SU-DHL-6 (cell line): ENCODE data around the gene ANKRD55.

ENCODE experiments used
- H2AFZ ChIP-seq: fragments of 200-600 bp; sonication (generic); 2 replicates; pipeline ENCODE4 v1.6.1; 2014; ENCODE audit warnings: low read depth, mild to moderate bottlenecking, moderate library complexity, mixed read lengths, antibody characterized with exemption, low read length; ENCODE audit not compliant: severe bottlenecking
- H3F3A ChIP-seq: fragments of 200-600 bp; shearing (Covaris generic); 2 replicates; pipeline ENCODE4 v1.6.0; 2016; ENCODE audit warnings: antibody characterized with exemption, mild to moderate bottlenecking; ENCODE audit not compliant: insufficient read depth
- H3K27ac ChIP-seq: fragments of 200-600 bp; sonication (generic); 2 replicates; pipeline ENCODE4 v1.5.1; 2016; ENCODE audit warnings: low read depth, mild to moderate bottlenecking, low read length, moderate library complexity, mixed read lengths
- H3K27me3 ChIP-seq: fragments of 200-600 bp; sonication (generic), shearing (Covaris generic); 2 replicates; pipeline ENCODE4 v1.6.0; 2014; ENCODE audit warnings: mild to moderate bottlenecking, low read length
- H3K36me3 ChIP-seq: fragments of 200-600 bp; sonication (generic); 2 replicates; pipeline ENCODE4 v1.6.1; 2014; ENCODE audit warnings: mild to moderate bottlenecking, low read length, mixed read lengths
- H3K4me2 ChIP-seq: fragments of 300-600, 200-600 bp; shearing (Covaris generic), sonication (generic); 2 replicates; pipeline ENCODE4 v1.6.0; 2014; ENCODE audit warnings: low read length, low read depth, mild to moderate bottlenecking; ENCODE audit not compliant: poor library complexity, severe bottlenecking
- H3K4me3 ChIP-seq: fragments of 200-600 bp; sonication (generic); 2 replicates; pipeline ENCODE4 v1.5.1; 2014; ENCODE audit warnings: antibody characterized with exemption, low read length, mild to moderate bottlenecking, mixed read lengths; ENCODE audit not compliant: insufficient read depth, poor library complexity, severe bottlenecking
- H3K79me2 ChIP-seq: fragments of 200-600 bp; sonication (generic); 2 replicates; pipeline ENCODE4 v1.6.1; 2014; ENCODE audit warnings: mild to moderate bottlenecking, low read length, moderate library complexity; ENCODE audit not compliant: insufficient read depth
- H3K9ac ChIP-seq: fragments of 200-600 bp; sonication (generic); 2 replicates; pipeline ENCODE4 v1.7.0; 2014; ENCODE audit warnings: mild to moderate bottlenecking, low read length
- H3K9me2 ChIP-seq: fragments of 200-600 bp; sonication (generic); replicated peaks from 2 replicates; pipeline ENCODE4 v1.6.1; 2014; ENCODE audit warnings: low read length; ENCODE audit not compliant: insufficient read depth
- H3K9me3 ChIP-seq: fragments of 200-600 bp; sonication (generic); 2 replicates; pipeline ENCODE4 v1.6.1; 2014; ENCODE audit warnings: low read length, mixed read lengths; ENCODE audit not compliant: insufficient read depth
- H4K20me1 ChIP-seq: fragments of 200-600 bp; sonication (generic); 2 replicates; pipeline ENCODE4 v1.6.1; 2014; ENCODE audit warnings: low read depth, mild to moderate bottlenecking, antibody characterized with exemption, low read length, moderate library complexity, mixed read lengths
- CTCF ChIP-seq: fragments of 200-600 bp; sonication (generic); IDR thresholded peaks from one replicate; pipeline ENCODE4 v1.5.1; 2017; ENCODE audit warnings: antibody characterized with exemption, mild to moderate bottlenecking, low read length, moderate library complexity; ENCODE audit not compliant: insufficient read depth, poor library complexity, severe bottlenecking
- EZH2phosphoT487 ChIP-seq: fragments of 200-600 bp; sonication (generic), shearing (Covaris generic); conservative IDR thresholded peaks from 2 replicates; pipeline ENCODE4 v1.6.1; 2018; ENCODE audit warnings: mild to moderate bottlenecking, antibody characterized with exemption, low read length, moderate library complexity, mixed read lengths

ANKRD55 gene

GRCh38 chr5:56078278-56079156 lies 154.6 kb downstream of the ANKRD55 start:
- Histone ChIP-seq H2AFZ (no peak overlapping the region), H3K27me3 (no peaks in the 10 kb centered on the region)
- TF ChIP-seq EZH2phosphoT487 (no peak), CTCF (no peak)

GRCh38 chr5:56077796-56078233 lies 155.3 kb downstream of the ANKRD55 start:
- no peaks in the 10 kb centered on the region for H3F3A ChIP-seq
- H3K27ac ChIP-seq: no peak overlapping the region
- no peaks in the 10 kb centered on the region for H4K20me1 ChIP-seq
- H3K4me3 ChIP-seq: no peak overlapping the region
- no peak for TF ChIP-seq EZH2phosphoT487
- no peak for TF ChIP-seq CTCF
- H3K27me3 ChIP-seq: no peaks in the 10 kb centered on the region
- H2AFZ ChIP-seq: no peak overlapping the region
- no peak overlapping the region for H3K4me2 ChIP-seq
- H3K9me2 ChIP-seq: no peaks in the 10 kb centered on the region
- no peaks in the 10 kb centered on the region for H3K79me2 ChIP-seq
- H3K9ac ChIP-seq: no peak overlapping the region
- no peaks in the 10 kb centered on the region for H3K36me3 ChIP-seq
- H3K9me3 ChIP-seq: no peaks in the 10 kb centered on the region

More at GRCh38 chr5:56078278-56079156, 154.6 kb downstream of the ANKRD55 start:
- H3K27ac ChIP-seq: no peak overlapping the region
- H3K9ac ChIP-seq: no peak overlapping the region
- no peaks in the 10 kb centered on the region for H3K9me2 ChIP-seq
- H3K9me3 ChIP-seq: no peaks in the 10 kb centered on the region
- H4K20me1 ChIP-seq: no peaks in the 10 kb centered on the region
- no peaks in the 10 kb centered on the region for H3K79me2 ChIP-seq
- H3K36me3 ChIP-seq: no peaks in the 10 kb centered on the region
- H3K4me2 ChIP-seq: no peak overlapping the region
- no peaks in the 10 kb centered on the region for H3F3A ChIP-seq
- H3K4me3 ChIP-seq: no peak overlapping the region

- Histone ChIP-seq H2AFZ (no peak overlapping the region), H3K79me2 (no peaks in the 10 kb centered on the region), H3K9me2 (no peaks in the 10 kb centered on the region), H3F3A (no peaks in the 10 kb centered on the region), H3K36me3 (no peaks in the 10 kb centered on the region), H3K27ac (no peak overlapping the region), H3K9ac (no peak overlapping the region), H3K27me3 (no peaks in the 10 kb centered on the region), H3K4me2 (no peak overlapping the region), H4K20me1 (no peaks in the 10 kb centered on the region), H3K4me3 (no peak overlapping the region), H3K9me3 (no peaks in the 10 kb centered on the region)
- TF ChIP-seq EZH2phosphoT487 (no peak), CTCF (no peak)
These were observed 156.6 kb downstream of the ANKRD55 start for GRCh38 chr5:56076486-56076885.
